DMS153 treated with DMSO at 0.1 percent for 48 hours (cell line): ENCODE measurements around the gene TBX4.
"Not testable (repeated sequence)": the region's sequence is repeated elsewhere in the genome, so short reads cannot be mapped to it uniquely, and the experiment has no call there.

Source experiments
- DNase-seq: peaks from one replicate; lab custom pipeline; 2025; ENCODE audit not compliant: unreplicated experiment; lab: John Stamatoyannopoulos, UW

TBX4 gene

GRCh38 chr17:61519754-61520440, 67.7 kb downstream of the TBX4 start:
- DNase-seq, result no peak

GRCh38 chr17:61520897-61521296, 68.7 kb downstream of the TBX4 start:
- DNase-seq, result no peak

- DNase-seq, result no peak
Measured at GRCh38 chr17:61522088-61522487, 69.9 kb downstream of the TBX4 start.

GRCh38 chr17:61524319-61524718, 72.1 kb downstream of the TBX4 start:
- no peak for DNase-seq

GRCh38 chr17:61527441-61527840, 75.2 kb downstream of the TBX4 start:
- not testable (repeated sequence) for DNase-seq

GRCh38 chr17:61528171-61528570, 75.9 kb downstream of the TBX4 start:
- no peak for DNase-seq

GRCh38 chr17:61531223-61531622, 79.0 kb downstream of the TBX4 start:
- no peak for DNase-seq

- peak; percentile 35 for DNase-seq
Measured at GRCh38 chr17:61532826-61533225, 80.6 kb downstream of the TBX4 start.

- no peak for DNase-seq
Measured at GRCh38 chr17:61533797-61534196, 81.6 kb downstream of the TBX4 start.

- no peak for DNase-seq
Measured at GRCh38 chr17:61534414-61534813, 82.2 kb downstream of the TBX4 start.
